Adrenal gland (tissue), 12 donors: Measurements from ENCODE around the gene CSAD. TPM values are rescaled to one million over a fixed set of nuclear protein-coding genes. Genes with fewer than 3 reads are reported as not detected.
A peak's percentile ranks its signal among the peaks of the same experiment; 100 is the strongest.

ENCODE experiments used
- DNase-seq, 7 donors: peaks; one replicate each; pipeline ENCODE4 v3.0.0-alpha.2; 2019 to 2020
- H3K27ac ChIP-seq, 5 donors: fragments of 200-600 bp; sonication (generic) in 4 of 5; 1 replicate in 3 of 5; 2 replicates in 2 of 5; pipeline versions ENCODE4 v1.5.1 to v1.8.0; 2016 to 2020; ENCODE audit warnings: mild to moderate bottlenecking in 1 of 5
- H3K27me3 ChIP-seq: fragments of 200-600 bp; 2 replicates; pipeline ENCODE4 v1.8.0; 2021
- H3K36me3 ChIP-seq, 2 donors: fragments of 200-600 bp; replicated peaks in 1 of 2; 1 replicate in 1 of 2; 2 replicates in 1 of 2; pipeline versions ENCODE4 v1.5.1 to v1.8.0; 2018 to 2022
- H3K4me1 ChIP-seq, 2 donors: fragments of 200-600 bp; replicated peaks in 1 of 2; 1 replicate in 1 of 2; 2 replicates in 1 of 2; pipeline versions ENCODE4 v1.5.1 to v1.8.0; 2018 to 2021
- H3K4me3 ChIP-seq, 4 donors: fragments of 200-600 bp; sonication (generic) in 3 of 4; one replicate each; pipeline ENCODE4 v1.5.1; 2016 to 2018
- H3K9me3 ChIP-seq, 3 donors: fragments of 200-600 bp; sonication (generic) in 1 of 3; replicated peaks in 1 of 3; 1 replicate in 2 of 3; 2 replicates in 1 of 3; pipeline versions ENCODE4 v1.5.1 to v1.8.0; 2016 to 2021
- POLR2A ChIP-seq, 2 donors: fragments of 450-650 bp; IDR thresholded peaks; one replicate each; pipeline ENCODE4 v1.6.1; 2017; ENCODE audit warnings: antibody characterized with exemption in 2 of 2, mild to moderate bottlenecking in 2 of 2, moderate library complexity in 1 of 2
- WGBS, 4 donors: extraction: QIAGEN DNeasy Blood & Tissue Kit in 2 of 4; methylation state at CpG; one replicate each; pipeline versions ENCODE4 v1.1.5 to v1.1.7; 2013 to 2017; 5-methylcytosine and 5-hydroxymethylcytosine counted together
- intact Hi-C, 2 donors: fragments of 100-400 bp; cut with DNase I; formaldehyde crosslinking; loops; one replicate each; pipeline versions ENCODE4 v1.14.1 to v1.15.0; 2022 to 2023
- polyA plus RNA-seq, 3 donors: library from polyadenylated mRNA; stranded (reverse); fragments of 200-250 nt in 2 of 3; fragments of 350-450 nt in 1 of 3; fragmentation: Illumina TruSeq in 1 of 3; extraction: RNeasy Lipid Tissue Mini Kit (QIAGEN cat#74804) in 1 of 3; gene quantifications; one replicate each; pipeline ENCODE4 v1.2.3, GENCODE V29; 2013 to 2014
- total RNA-seq, 9 donors: library from RNA; depleted of rRNA in 4 of 9; stranded (reverse); fragments of >200 nt in 4 of 9; fragments of 120-200 nt in 1 of 9; fragmentation: NEBNext Ultra II Directional in 1 of 9; extraction: Animal tissue kit (Norgen Biotek cat#: 25700) in 1 of 9; gene quantifications; one replicate each; pipeline versions ENCODE4 v1.1.0 to v1.2.4, GENCODE V29; 2013 to 2023
- TF ChIP-seq, protein P1 (sequence below), 6 experiments: fragments of 450-650 bp in 4 of 6; fragments of 200-600 bp in 2 of 6; sonication (generic) in 1 of 6; IDR thresholded peaks; 1 replicate in 5 of 6; 2 replicates in 1 of 6; pipeline versions ENCODE4 v1.5.1 to v1.8.0; 2016 to 2021; ENCODE audit warnings: antibody characterized with exemption in 6 of 6, mild to moderate bottlenecking in 2 of 6, moderate library complexity in 1 of 6
- donor health status: healthy with polysubstance abuse.
- donor health status: Bipolar disorder and iron deficiency.
- donor health status: DM: yes; HTN: yes; CAD: no.
- donor health status: DM: no; HTN: no; CAD: no.
- donor health status: DM: no; HTN: no; CAD: no.
- donor health status: DM: yes; HTN: yes; CAD: no.

The CSAD gene
- total and polyA plus RNA-seq, 12 donors: 2.3 to 140 (median 20.6) TPM

DNA sequence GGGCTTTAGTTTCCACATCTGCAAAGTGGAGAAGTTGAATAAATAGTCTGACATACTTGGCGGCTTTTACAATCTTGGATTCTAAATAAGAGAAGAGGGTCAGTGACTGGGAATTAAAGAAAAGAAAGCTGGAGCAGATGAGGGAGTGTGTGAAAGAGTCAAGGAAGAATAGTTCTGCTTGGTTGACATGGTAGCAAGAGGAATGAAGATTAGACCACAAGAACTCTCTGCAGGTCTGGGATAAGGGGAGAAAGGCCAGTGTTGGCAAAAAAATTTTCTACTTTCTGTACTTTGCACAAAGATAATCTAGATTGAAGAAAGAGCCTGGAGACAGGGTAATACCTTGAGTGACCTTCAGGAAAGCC, 20.4 kb upstream of the CSAD start:
- Histone ChIP-seq H3K36me3 (no peaks in the 10 kb centered on the region), H3K27me3 (no peaks in the 10 kb centered on the region), H3K9me3 (no peaks in the 10 kb centered on the region), H3K4me1 (peaks cover 4 to 12% of the 10 kb centered on the region in 2 donors), H3K4me3 (no peak overlapping the region), H3K27ac (no peak overlapping the region)
- TF ChIP-seq, protein P1, sequence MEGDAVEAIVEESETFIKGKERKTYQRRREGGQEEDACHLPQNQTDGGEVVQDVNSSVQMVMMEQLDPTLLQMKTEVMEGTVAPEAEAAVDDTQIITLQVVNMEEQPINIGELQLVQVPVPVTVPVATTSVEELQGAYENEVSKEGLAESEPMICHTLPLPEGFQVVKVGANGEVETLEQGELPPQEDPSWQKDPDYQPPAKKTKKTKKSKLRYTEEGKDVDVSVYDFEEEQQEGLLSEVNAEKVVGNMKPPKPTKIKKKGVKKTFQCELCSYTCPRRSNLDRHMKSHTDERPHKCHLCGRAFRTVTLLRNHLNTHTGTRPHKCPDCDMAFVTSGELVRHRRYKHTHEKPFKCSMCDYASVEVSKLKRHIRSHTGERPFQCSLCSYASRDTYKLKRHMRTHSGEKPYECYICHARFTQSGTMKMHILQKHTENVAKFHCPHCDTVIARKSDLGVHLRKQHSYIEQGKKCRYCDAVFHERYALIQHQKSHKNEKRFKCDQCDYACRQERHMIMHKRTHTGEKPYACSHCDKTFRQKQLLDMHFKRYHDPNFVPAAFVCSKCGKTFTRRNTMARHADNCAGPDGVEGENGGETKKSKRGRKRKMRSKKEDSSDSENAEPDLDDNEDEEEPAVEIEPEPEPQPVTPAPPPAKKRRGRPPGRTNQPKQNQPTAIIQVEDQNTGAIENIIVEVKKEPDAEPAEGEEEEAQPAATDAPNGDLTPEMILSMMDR (IDR thresholded peaks at IDR 0.05): no peak
- no peak for TF ChIP-seq POLR2A (IDR thresholded peaks at IDR 0.05)
- intact Hi-C loops: no loop called here
- DNase-seq: no peak
- 67 to 80% (median 70%) methylated on average over 1 of the region's 1 CpG for WGBS, 4 donors

DNA sequence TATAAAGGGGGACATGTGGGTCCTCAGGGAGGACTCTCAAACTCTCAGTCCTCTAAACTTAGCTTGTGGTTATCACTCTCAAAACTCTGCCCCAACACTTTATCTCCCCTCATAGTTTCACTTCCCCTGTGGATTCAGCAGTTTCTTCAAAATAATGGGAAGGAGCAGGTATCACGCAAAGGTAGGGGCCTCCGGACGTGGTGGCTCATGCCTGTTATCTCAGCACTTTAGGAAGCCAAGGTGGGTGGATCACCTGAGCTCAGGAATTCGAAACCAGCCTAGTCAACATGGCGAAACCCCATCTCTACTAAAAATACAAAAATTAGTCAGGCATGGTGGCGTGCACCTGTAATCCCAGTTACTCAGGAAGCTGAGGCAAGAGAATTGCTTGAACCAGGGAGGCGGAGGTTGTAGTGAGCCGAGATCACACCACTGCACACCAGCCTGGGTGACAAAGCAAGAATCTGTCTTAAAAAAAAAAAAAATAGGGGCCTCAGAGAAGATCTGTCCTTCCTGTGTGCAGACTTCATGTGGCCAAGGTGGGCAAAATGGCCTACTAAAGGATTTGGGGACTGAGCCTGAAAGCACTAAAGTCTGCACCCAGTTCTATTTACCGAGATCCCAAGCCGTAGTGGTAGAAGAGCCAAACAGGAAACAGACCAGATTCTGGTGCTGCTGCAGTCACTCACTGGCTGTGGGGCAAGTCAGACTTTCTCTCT, 19.9 kb upstream of the CSAD start:
- Histone ChIP-seq H3K27ac (no peak overlapping the region), H3K36me3 (no peaks in the 10 kb centered on the region), H3K4me1 (peaks cover 4 to 12% of the 10 kb centered on the region in 2 donors), H3K9me3 (no peaks in the 10 kb centered on the region), H3K27me3 (no peaks in the 10 kb centered on the region), H3K4me3 (no peak overlapping the region)
- intact Hi-C loops: no loop called here
- DNase-seq: peak in 1 of 7 donors; percentile 8
- 62 to 89% (median 73%) methylated on average over 9 to 10 of the region's 10 CpGs for WGBS, 4 donors
- TF ChIP-seq, protein P1 (IDR thresholded peaks at IDR 0.05): no peak
- TF ChIP-seq POLR2A (IDR thresholded peaks at IDR 0.05): no peak

DNA sequence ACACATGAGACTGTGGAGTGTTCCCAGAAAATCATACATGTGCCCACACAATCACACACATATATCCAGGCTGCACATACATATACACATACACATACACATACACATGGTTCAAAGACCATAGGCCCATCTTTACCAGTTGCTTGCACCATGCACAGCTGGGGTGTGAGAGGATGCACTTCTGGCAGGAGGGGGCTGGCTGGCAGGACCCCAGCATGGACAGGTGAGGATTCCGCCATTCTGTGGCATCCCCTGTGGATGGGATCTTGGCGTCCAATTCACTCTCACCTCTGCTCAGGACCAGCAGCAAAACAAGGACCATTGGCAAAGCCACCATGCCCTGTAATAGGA, 19.4 kb upstream of the CSAD start:
- WGBS, 4 donors: 90 to 100% (median 94%) methylated on average over 2 of the region's 2 CpGs
- Histone ChIP-seq H3K4me3 (no peak overlapping the region), H3K36me3 (no peaks in the 10 kb centered on the region), H3K4me1 (peaks cover 4 to 12% of the 10 kb centered on the region in 2 donors), H3K9me3 (no peaks in the 10 kb centered on the region), H3K27ac (no peak overlapping the region), H3K27me3 (no peaks in the 10 kb centered on the region)
- TF ChIP-seq POLR2A (IDR thresholded peaks at IDR 0.05): no peak
- TF ChIP-seq, protein P1 (IDR thresholded peaks at IDR 0.05): no peak
- DNase-seq: peak in 1 of 7 donors; percentile 9
- intact Hi-C loops: no loop called here

DNA sequence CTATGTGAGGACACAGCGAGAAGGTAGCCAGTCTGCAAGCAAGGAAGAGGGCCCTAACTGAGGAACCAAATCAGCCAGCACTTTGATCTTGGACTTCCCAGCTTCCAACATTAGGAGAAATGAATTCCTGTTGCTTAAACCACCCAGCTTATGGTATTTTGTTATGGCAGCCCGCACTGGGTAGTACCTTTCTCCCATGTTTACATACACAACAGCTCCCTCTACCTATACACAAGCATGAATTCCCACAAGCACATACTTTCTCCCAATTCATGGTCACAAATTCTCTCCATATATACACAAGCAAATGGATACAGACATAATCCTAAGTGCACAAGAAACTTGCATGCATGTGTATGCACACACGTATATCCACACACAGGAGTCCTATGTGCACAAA, 19.0 kb upstream of the CSAD start:
- no peaks in the 10 kb centered on the region for H3K9me3 ChIP-seq
- TF ChIP-seq, protein P1 (IDR thresholded peaks at IDR 0.05): no peak
- no peak for TF ChIP-seq POLR2A (IDR thresholded peaks at IDR 0.05)
- WGBS, 4 donors: 87 to 91% (median 88%) methylated on average over 2 to 3 of the region's 3 CpGs

More for the DNA sequence above, 19.0 kb upstream of the CSAD start:
- H3K27ac ChIP-seq: no peak overlapping the region
- peak in 1 of 7 donors; percentile 1 for DNase-seq
- no peak overlapping the region for H3K4me3 ChIP-seq
- intact Hi-C loops: loop anchor here (2.0 to 10.0 kb wide), 4 partner anchors 37 to 135 kb away; no protein-coding TSS in a partner anchor
- no peaks in the 10 kb centered on the region for H3K27me3 ChIP-seq
- peaks cover 4 to 12% of the 10 kb centered on the region in 2 donors for H3K4me1 ChIP-seq
- no peaks in the 10 kb centered on the region for H3K36me3 ChIP-seq
